ENCODE measurements around the gene MAP1B. TPM values are rescaled to one million over a fixed set of nuclear protein-coding genes. Genes with fewer than 3 reads are reported as not detected.

Gene MAP1B
- total and polyA plus RNA-seq, 9 of the 15 experiments (the other 6 are each of a cell fraction or from before 2014, with no cell fraction given), result 5.2 to 66.1 (median 17.3) TPM

- in situ Hi-C loops (cut with MboI), result no loop called here
- Histone ChIP-seq H3K4me2 (ENCODE audit: insufficient read depth, low read length) (no peak overlapping the region), H3K79me2 (ENCODE audit: control insufficient read depth, insufficient read depth, low read length) (no peaks in the 10 kb centered on the region; the same call in 1 of the 3 replicates), H3K9me3 (replicated peaks; ENCODE audit: control insufficient read depth, insufficient read depth, low read depth, low read length) (no peaks in the 10 kb centered on the region), H3K9me1 (ENCODE audit: control insufficient read depth, insufficient read depth, low read length) (no peaks in the 10 kb centered on the region), H3K27me3 (ENCODE audit: control insufficient read depth in 2 of 2, insufficient read depth in 2 of 2, low read length in 2 of 2) (no peaks in the 10 kb centered on the region), H4K20me1 (replicated peaks; ENCODE audit: control insufficient read depth, insufficient read depth, low read length) (no peaks in the 10 kb centered on the region), H3K9ac (ENCODE audit: insufficient read depth in 1 of 2, low read depth in 2 of 2, low read length in 2 of 2) (no peak overlapping the region), H3K36me3 (ENCODE audit: control insufficient read depth, insufficient read depth, low read length) (no peaks in the 10 kb centered on the region; the same call in 2 of the 3 replicates), H3K27ac (ENCODE audit: extremely low read depth, low read depth, low read length) (no peak overlapping the region), H2AFZ (ENCODE audit: low read depth, low read length) (no peak overlapping the region), H3K4me3 (no peak overlapping the region), H3K4me1 (replicated peaks in 1 of 2; ENCODE audit: control insufficient read depth in 2 of 2, insufficient read depth in 2 of 2, low read length in 2 of 2) (peaks cover 0 to 10% of the 10 kb centered on the region in 2 experiments; a peak in 3 of 5 replicates)
- intact Hi-C loops (cut with micrococcal nuclease), result no loop called here
- DNase-seq (ENCODE audit: extremely low read depth in 1 of 4, low spot score in 3 of 4), result no peak
- ChIA-PET POLR2A (interaction anchor here (0.6 to 1.2 kb wide), 6 partner anchors 10 to 158 kb away, joined by 3 to 10 read pairs (median 3); no protein-coding TSS in a partner anchor), CTCF (ENCODE audit: low intra/inter-chr PET ratio) (no interaction called here)
- FAIRE-seq, result no peak
- 77% methylated on average over 7 of the region's 7 CpGs for WGBS (ENCODE audit: insufficient coverage, low coverage, missing lambda C conversion rate)
- BruUV-seq (replicated peaks), result no TSS peak
- peak; percentile 63; the same call in 2 of the 3 replicates for ATAC-seq
- TF ChIP-seq MEIS2 (IDR thresholded peaks at IDR 0.05; ENCODE audit: partially characterized antibody), result peak; percentile 11
- TF ChIP-seq CLOCK (CRISPR knock-in tag; IDR thresholded peaks at IDR 0.05; ENCODE audit: borderline replicate concordance), result no peak
- peak; percentile 68; the same call in 1 of the 2 replicates for TF ChIP-seq ATF7 (IDR thresholded peaks at IDR 0.05)
- no peak for TF ChIP-seq ZNF609 (CRISPR knock-in tag; IDR thresholded peaks at IDR 0.05; ENCODE audit: borderline replicate concordance)
- no peak for TF ChIP-seq PURB (CRISPR knock-in tag; IDR thresholded peaks at IDR 0.05; ENCODE audit: low read depth)
- TF ChIP-seq NCOA6 (IDR thresholded peaks at IDR 0.05), result no peak
- TF ChIP-seq, protein P1, sequence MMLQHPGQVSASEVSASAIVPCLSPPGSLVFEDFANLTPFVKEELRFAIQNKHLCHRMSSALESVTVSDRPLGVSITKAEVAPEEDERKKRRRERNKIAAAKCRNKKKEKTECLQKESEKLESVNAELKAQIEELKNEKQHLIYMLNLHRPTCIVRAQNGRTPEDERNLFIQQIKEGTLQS (IDR thresholded peaks at IDR 0.05), result peak; percentile 74
- TF ChIP-seq, protein P1 (CRISPR knock-in tag; conservative IDR thresholded peaks at IDR 0.05), result no peak
- TF ChIP-seq PKNOX1 (IDR thresholded peaks at IDR 0.05), result 0 out of 2 replicates have a peak, but pooled peaks have one; percentile 12
- no peak for TF ChIP-seq KAT2B (IDR thresholded peaks at IDR 0.05; ENCODE audit: low read depth, low read length)
- no peak for TF ChIP-seq MTA3 (IDR thresholded peaks at IDR 0.05; ENCODE audit: borderline replicate concordance)
- no peak for TF ChIP-seq NELFE (IDR thresholded peaks at IDR 0.05; ENCODE audit: insufficient read depth, insufficient read length)
- no peak for TF ChIP-seq ZEB2 (IDR thresholded peaks at IDR 0.05)
These were observed 27.1 kb downstream of the MAP1B start for GRCh38 chr5:72134226-72134899.

All from K562 (cell line).